22Rv1 (cell line): Measurements from ENCODE around the gene TMEM208.

Source experiments
- CTCF ChIP-seq: fragments of 450-650 bp; IDR thresholded peaks from 2 replicates; pipeline ENCODE4 v1.5.1; 2017; ENCODE audit warnings: mild to moderate bottlenecking
- ZFX ChIP-seq: fragments of 450-650 bp; IDR thresholded peaks from 2 replicates; pipeline ENCODE4 v1.6.1; 2017; ENCODE audit warnings: antibody characterized with exemption, borderline replicate concordance

DNA sequence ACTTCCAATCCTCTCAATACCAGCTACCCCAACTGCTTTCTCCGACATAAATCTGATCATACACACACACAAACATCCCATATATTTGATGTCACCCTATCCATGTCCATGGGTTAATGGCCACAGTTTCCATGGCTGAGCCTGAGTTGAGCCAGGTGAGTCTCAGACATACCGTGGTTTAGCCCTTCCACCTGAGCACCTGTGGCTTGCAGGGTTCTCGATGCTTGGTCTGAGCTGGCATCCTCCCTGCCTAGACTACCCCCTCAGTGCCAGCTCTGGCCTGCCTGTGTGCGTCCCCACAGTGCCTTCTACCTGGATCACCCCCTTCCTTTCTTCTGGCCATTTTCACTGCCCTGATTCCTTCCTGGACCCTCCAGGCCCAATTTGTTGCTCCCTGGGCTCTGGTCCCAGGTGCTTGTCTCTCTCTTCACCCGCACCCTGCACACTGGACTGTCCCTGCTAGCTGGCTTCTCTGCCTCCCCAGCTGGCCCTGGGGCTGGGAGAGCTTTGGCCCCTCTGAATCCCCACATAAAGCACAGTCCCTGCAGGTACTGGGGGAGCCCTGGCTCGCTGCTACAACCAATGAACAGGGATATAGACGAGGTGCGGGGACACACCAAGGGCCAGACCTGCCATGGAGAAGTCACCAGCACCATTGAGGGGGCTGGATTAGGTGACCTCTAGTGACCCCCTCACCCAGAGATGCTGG lies 20.6 kb upstream of the TMEM208 start:
- TF ChIP-seq CTCF, result no peak
- TF ChIP-seq ZFX, result no peak
